OCI-LY1 (cell line): Measurements from ENCODE around the gene CRTAC1.

Source experiments
- H2AFZ ChIP-seq: fragments of 200-600 bp; sonication (generic), shearing (Covaris generic); 2 replicates; pipeline ENCODE4 v1.6.0; 2014; ENCODE audit warnings: antibody characterized with exemption, mild to moderate bottlenecking, low read length
- H3F3A ChIP-seq: fragments of 200-600 bp; sonication (generic), shearing (Covaris generic); 2 replicates; pipeline ENCODE4 v1.6.0; 2014; ENCODE audit warnings: mild to moderate bottlenecking, antibody characterized with exemption, low read length, moderate library complexity; ENCODE audit not compliant: insufficient read depth
- H3K27ac ChIP-seq: fragments of 200-600 bp; sonication (generic); 2 replicates; pipeline ENCODE4 v1.5.1; 2014; ENCODE audit warnings: low read length, mixed run types, mild to moderate bottlenecking, low read depth; ENCODE audit not compliant: poor library complexity, severe bottlenecking
- H3K27me3 ChIP-seq: fragments of 200-600 bp; sonication (generic); 2 replicates; pipeline ENCODE4 v1.6.0; 2014; ENCODE audit warnings: antibody characterized with exemption, mild to moderate bottlenecking, low read length, moderate library complexity; ENCODE audit not compliant: insufficient read depth
- H3K36me3 ChIP-seq: fragments of 200-600 bp; sonication (generic); 2 replicates; pipeline ENCODE4 v1.6.1; 2014; ENCODE audit warnings: mild to moderate bottlenecking, antibody characterized with exemption, low read length, moderate library complexity, mixed read lengths; ENCODE audit not compliant: insufficient read depth
- H3K4me1 ChIP-seq: fragments of 200-600 bp; sonication (generic); 2 replicates; pipeline ENCODE4 v1.5.1; 2014; ENCODE audit warnings: mild to moderate bottlenecking, low read length, moderate library complexity; ENCODE audit not compliant: insufficient read depth, severe bottlenecking
- H3K4me2 ChIP-seq: fragments of 200-600 bp; sonication (generic), shearing (Covaris generic); 2 replicates; pipeline ENCODE4 v1.6.1; 2014; ENCODE audit warnings: low read length
- H3K4me3 ChIP-seq: fragments of 200-600 bp; sonication (generic); 2 replicates; pipeline ENCODE4 v1.5.1; 2014; ENCODE audit warnings: low read length, low read depth, mild to moderate bottlenecking, mixed read lengths; ENCODE audit not compliant: poor library complexity, severe bottlenecking
- H3K79me2 ChIP-seq: fragments of 200-600 bp; shearing (Covaris generic); 2 replicates; pipeline ENCODE4 v1.6.1; 2016; ENCODE audit warnings: mixed run types, low read length, mixed read lengths; ENCODE audit not compliant: insufficient read depth
- H3K9ac ChIP-seq: fragments of 200-600 bp; sonication (generic), shearing (Covaris generic); 2 replicates; pipeline ENCODE4 v1.6.1; 2014; ENCODE audit warnings: mild to moderate bottlenecking, low read length, mixed read lengths
- H3K9me2 ChIP-seq: fragments of 200-600 bp; sonication (generic), shearing (Covaris generic); 2 replicates; pipeline ENCODE4 v1.6.1; 2014; ENCODE audit warnings: low read depth, mild to moderate bottlenecking, low read length, mixed read lengths
- H3K9me3 ChIP-seq: fragments of 200-600 bp; shearing (Covaris generic); 2 replicates; pipeline ENCODE4 v1.6.1; 2014; ENCODE audit warnings: low read length, mixed read lengths
- H4K20me1 ChIP-seq: fragments of 200-600 bp; sonication (generic), shearing (Covaris generic); 2 replicates; pipeline ENCODE4 v1.6.0; 2016; ENCODE audit warnings: mild to moderate bottlenecking, low read length; ENCODE audit not compliant: insufficient read depth
- EZH2 ChIP-seq: fragments of 200-600 bp; sonication (generic), shearing (Covaris generic); IDR thresholded peaks from 2 replicates; pipeline ENCODE4 v1.8.0; 2017; ENCODE audit warnings: borderline replicate concordance, mixed run types, mild to moderate bottlenecking, antibody characterized with exemption, low read length, moderate library complexity, mixed read lengths
- TF ChIP-seq, protein P1 (sequence below): fragments of 200-600 bp; sonication (generic), shearing (Covaris generic); IDR thresholded peaks from 2 replicates; pipeline ENCODE4 v1.5.1; 2017; ENCODE audit warnings: mild to moderate bottlenecking, antibody characterized with exemption, low read length, moderate library complexity, mixed read lengths

Gene CRTAC1

DNA sequence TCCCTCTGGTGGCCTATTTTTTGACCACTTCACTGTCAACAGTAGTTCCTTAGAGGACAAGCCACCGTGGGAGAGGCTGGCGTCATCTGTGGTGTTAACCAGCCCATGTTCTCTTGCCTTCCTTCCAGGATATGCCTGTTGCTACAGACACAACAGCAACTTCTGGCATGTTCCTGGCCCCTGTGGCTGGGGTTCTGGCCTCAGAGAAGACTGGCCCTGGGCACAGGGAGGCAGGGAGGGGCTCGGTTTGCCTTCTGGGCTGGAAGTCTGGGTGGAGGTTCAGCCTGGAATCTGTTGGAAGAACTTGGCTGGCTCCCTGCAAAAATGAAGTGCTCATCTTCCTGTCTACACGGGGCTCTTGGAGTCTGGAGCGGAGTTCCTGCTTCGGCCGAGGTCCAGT lies 155.0 kb downstream of the CRTAC1 start:
- Histone ChIP-seq H3F3A (no peaks in the 10 kb centered on the region), H3K9me3 (no peaks in the 10 kb centered on the region), H3K79me2 (no peaks in the 10 kb centered on the region), H3K4me3 (no peak overlapping the region), H3K27me3 (no peaks in the 10 kb centered on the region), H3K4me2 (no peak overlapping the region), H3K4me1 (no peaks in the 10 kb centered on the region), H3K27ac (no peak overlapping the region), H3K36me3 (no peaks in the 10 kb centered on the region), H3K9ac (no peak overlapping the region), H3K9me2 (no peaks in the 10 kb centered on the region), H2AFZ (no peak overlapping the region), H4K20me1 (no peaks in the 10 kb centered on the region)
- TF ChIP-seq, protein P1, sequence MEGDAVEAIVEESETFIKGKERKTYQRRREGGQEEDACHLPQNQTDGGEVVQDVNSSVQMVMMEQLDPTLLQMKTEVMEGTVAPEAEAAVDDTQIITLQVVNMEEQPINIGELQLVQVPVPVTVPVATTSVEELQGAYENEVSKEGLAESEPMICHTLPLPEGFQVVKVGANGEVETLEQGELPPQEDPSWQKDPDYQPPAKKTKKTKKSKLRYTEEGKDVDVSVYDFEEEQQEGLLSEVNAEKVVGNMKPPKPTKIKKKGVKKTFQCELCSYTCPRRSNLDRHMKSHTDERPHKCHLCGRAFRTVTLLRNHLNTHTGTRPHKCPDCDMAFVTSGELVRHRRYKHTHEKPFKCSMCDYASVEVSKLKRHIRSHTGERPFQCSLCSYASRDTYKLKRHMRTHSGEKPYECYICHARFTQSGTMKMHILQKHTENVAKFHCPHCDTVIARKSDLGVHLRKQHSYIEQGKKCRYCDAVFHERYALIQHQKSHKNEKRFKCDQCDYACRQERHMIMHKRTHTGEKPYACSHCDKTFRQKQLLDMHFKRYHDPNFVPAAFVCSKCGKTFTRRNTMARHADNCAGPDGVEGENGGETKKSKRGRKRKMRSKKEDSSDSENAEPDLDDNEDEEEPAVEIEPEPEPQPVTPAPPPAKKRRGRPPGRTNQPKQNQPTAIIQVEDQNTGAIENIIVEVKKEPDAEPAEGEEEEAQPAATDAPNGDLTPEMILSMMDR, result no peak
- no peak for TF ChIP-seq EZH2

DNA sequence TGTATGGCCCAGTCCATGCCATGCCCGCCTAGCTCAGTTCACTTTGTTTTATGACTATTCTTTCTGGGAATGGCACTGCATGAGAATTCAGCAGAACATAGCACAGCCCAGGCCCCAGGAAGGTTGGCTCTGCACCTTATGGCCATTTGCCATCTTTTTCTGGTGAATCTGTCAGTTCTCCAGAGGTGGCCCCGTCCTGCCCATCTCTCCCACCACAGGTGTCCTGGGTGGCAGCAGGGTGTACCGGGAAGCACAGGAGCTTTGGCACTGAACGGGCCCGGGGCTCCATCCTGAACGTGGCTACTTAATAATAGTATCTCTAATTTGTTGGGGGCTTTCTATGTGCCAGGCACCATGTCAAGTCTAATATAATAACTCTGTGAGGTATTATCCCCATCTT lies 156.1 kb downstream of the CRTAC1 start:
- Histone ChIP-seq H3K4me2 (no peak overlapping the region), H3K9me3 (no peaks in the 10 kb centered on the region), H3K79me2 (no peaks in the 10 kb centered on the region), H3K9ac (no peak overlapping the region), H3K4me1 (no peaks in the 10 kb centered on the region), H3K27me3 (no peaks in the 10 kb centered on the region), H3K9me2 (no peaks in the 10 kb centered on the region), H3K27ac (no peak overlapping the region), H3F3A (no peaks in the 10 kb centered on the region), H3K4me3 (no peak overlapping the region), H2AFZ (no peak overlapping the region), H3K36me3 (no peaks in the 10 kb centered on the region), H4K20me1 (no peaks in the 10 kb centered on the region)
- no peak for TF ChIP-seq EZH2

DNA sequence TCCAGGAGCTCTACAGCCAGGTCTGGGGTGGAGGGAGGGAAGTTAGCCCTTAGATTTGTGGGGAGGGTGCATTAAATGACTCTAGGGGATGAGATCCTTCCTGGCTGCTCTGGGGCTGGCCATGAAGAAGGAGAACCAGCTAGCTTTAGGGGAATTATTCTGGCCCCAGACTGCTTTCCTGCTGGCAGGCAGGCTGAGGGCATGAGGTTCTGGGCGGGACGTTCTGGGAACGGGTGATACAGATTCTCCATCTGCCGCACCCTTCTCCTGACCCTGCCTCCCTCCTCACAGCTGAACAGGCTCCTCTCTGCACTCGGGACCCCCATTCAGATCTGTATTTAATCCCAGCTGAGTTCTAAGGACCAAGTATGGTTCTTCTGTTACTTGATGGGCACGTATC lies 156.9 kb downstream of the CRTAC1 start:
- no peaks in the 10 kb centered on the region for H3F3A ChIP-seq
- TF ChIP-seq, protein P1, result no peak
- TF ChIP-seq EZH2, result no peak
- H3K79me2 ChIP-seq, result no peaks in the 10 kb centered on the region
- H3K4me2 ChIP-seq, result no peak overlapping the region
- H3K27ac ChIP-seq, result no peak overlapping the region
- no peaks in the 10 kb centered on the region for H4K20me1 ChIP-seq
- H3K4me3 ChIP-seq, result no peak overlapping the region
- no peak overlapping the region for H3K9ac ChIP-seq
- H2AFZ ChIP-seq, result no peak overlapping the region
- H3K4me1 ChIP-seq, result no peaks in the 10 kb centered on the region
- no peaks in the 10 kb centered on the region for H3K27me3 ChIP-seq
- H3K36me3 ChIP-seq, result no peaks in the 10 kb centered on the region
- H3K9me3 ChIP-seq, result no peaks in the 10 kb centered on the region
- no peaks in the 10 kb centered on the region for H3K9me2 ChIP-seq

DNA sequence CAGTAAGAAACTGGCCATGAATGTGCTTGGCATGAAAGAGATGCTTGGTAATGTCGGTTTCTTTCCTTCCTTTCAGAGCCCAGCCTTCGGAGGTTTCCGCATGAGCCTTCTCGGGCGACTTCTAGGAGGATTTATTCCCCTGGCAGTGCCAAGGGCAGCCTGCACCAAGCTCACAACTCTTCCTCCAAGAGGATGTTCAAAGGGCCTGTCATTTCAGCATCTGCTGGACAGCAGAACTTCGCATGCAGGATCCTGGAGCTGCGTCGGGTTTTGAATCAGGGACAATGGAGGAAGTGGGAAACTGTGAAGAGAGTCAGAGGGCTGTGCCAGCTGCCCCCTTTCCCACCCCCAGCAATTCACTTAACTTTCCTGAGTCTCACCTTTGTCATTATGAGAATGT lies 159.4 kb downstream of the CRTAC1 start:
- Histone ChIP-seq H3K9ac (no peak overlapping the region), H3K79me2 (no peaks in the 10 kb centered on the region), H3K9me2 (no peaks in the 10 kb centered on the region), H3K4me2 (no peak overlapping the region), H3K4me3 (no peak overlapping the region), H3F3A (no peaks in the 10 kb centered on the region), H3K36me3 (no peaks in the 10 kb centered on the region), H3K9me3 (no peaks in the 10 kb centered on the region), H4K20me1 (no peaks in the 10 kb centered on the region), H3K27ac (no peak overlapping the region), H3K27me3 (no peaks in the 10 kb centered on the region), H3K4me1 (no peaks in the 10 kb centered on the region), H2AFZ (no peak overlapping the region)
- TF ChIP-seq, protein P1, result no peak
- no peak for TF ChIP-seq EZH2
